Lung (tissue), 12 donors: ENCODE data around the gene EFNB3. TPM values are rescaled to one million over a fixed set of nuclear protein-coding genes. Genes with fewer than 3 reads are reported as not detected.

Experiments used
- ATAC-seq: fragments of 200-7000 bp; cut with Tn5 transposase; one replicate; pipeline ENCODE4 v1.9.1; 2020; ENCODE audit warnings: moderate number of reproducible peaks; ENCODE audit not compliant: insufficient read depth, low FRiP score
- DNase-seq, 3 donors: peaks; one replicate each; pipeline ENCODE4 v3.0.0-alpha.2; 2013 to 2017
- H3K27ac ChIP-seq, 2 donors: one replicate each; pipeline ENCODE4 v1.5.1; 2013; ENCODE audit warnings: mild to moderate bottlenecking in 2 of 2, moderate library complexity in 2 of 2, control low read depth in 1 of 2, inconsistent platforms in 1 of 2, low read depth in 1 of 2, low read length in 1 of 2
- H3K27me3 ChIP-seq, 3 donors: one replicate each; pipeline ENCODE4 v1.5.1; 2013; ENCODE audit warnings: low read length in 2 of 3; ENCODE audit not compliant: control insufficient read depth in 3 of 3, insufficient read depth in 3 of 3
- H3K36me3 ChIP-seq, 4 donors: one replicate each; pipeline ENCODE4 v1.5.1; 2013; ENCODE audit warnings: low read length in 4 of 4, mild to moderate bottlenecking in 1 of 4, moderate library complexity in 1 of 4; ENCODE audit not compliant: control insufficient read depth in 4 of 4, insufficient read depth in 4 of 4
- H3K4me1 ChIP-seq, 5 donors: one replicate each; pipeline ENCODE4 v1.5.1; 2013; ENCODE audit warnings: low read length in 5 of 5, mild to moderate bottlenecking in 2 of 5, moderate library complexity in 1 of 5; ENCODE audit not compliant: control insufficient read depth in 5 of 5, insufficient read depth in 5 of 5
- H3K4me3 ChIP-seq: one replicate; pipeline ENCODE4 v1.5.1; 2013; ENCODE audit warnings: mild to moderate bottlenecking, control low read depth, moderate library complexity
- H3K9ac ChIP-seq, 2 donors: one replicate each; pipeline ENCODE4 v1.5.1; 2013; ENCODE audit warnings: low read length in 2 of 2, control low read depth in 1 of 2; ENCODE audit not compliant: insufficient read depth in 1 of 2
- H3K9me3 ChIP-seq, 4 donors: one replicate each; pipeline ENCODE4 v1.5.1; 2013; ENCODE audit warnings: low read length in 3 of 4, mild to moderate bottlenecking in 1 of 4, moderate library complexity in 1 of 4; ENCODE audit not compliant: control insufficient read depth in 4 of 4, insufficient read depth in 3 of 4
- WGBS, 2 donors: extraction: QIAGEN DNeasy Blood & Tissue Kit; methylation state at CpG; one replicate each; pipeline ENCODE4 v1.1.7; 2013; 5-methylcytosine and 5-hydroxymethylcytosine counted together
- polyA plus RNA-seq, 2 donors: library from polyadenylated mRNA; stranded (reverse); fragments of 200-250 nt; gene quantifications; one replicate each; pipeline ENCODE4 v1.2.1, GENCODE V29; 2013
- total RNA-seq, 2 donors: library from RNA; depleted of rRNA in 1 of 2; stranded (reverse); fragments of >200 nt in 1 of 2; gene quantifications; one replicate each; pipeline ENCODE4 v1.2.1, GENCODE V29; 2014 to 2021
- TF ChIP-seq, protein P1 (sequence below): IDR thresholded peaks from 2 replicates; pipeline ENCODE4 v1.5.1; 2012; ENCODE audit warnings: mild to moderate bottlenecking; ENCODE audit errors: control extremely low read depth, extremely low read depth
- donor health status: control.
- donor health status: control.
- donor health status: Bipolar disorder and iron deficiency.
- donor health status: healthy.
- donor health status: DM: yes; HTN: yes; CAD: no.

Gene EFNB3
- total and polyA plus RNA-seq, 4 donors: 0.87 to 4.9 (median 2.5) TPM

DNA sequence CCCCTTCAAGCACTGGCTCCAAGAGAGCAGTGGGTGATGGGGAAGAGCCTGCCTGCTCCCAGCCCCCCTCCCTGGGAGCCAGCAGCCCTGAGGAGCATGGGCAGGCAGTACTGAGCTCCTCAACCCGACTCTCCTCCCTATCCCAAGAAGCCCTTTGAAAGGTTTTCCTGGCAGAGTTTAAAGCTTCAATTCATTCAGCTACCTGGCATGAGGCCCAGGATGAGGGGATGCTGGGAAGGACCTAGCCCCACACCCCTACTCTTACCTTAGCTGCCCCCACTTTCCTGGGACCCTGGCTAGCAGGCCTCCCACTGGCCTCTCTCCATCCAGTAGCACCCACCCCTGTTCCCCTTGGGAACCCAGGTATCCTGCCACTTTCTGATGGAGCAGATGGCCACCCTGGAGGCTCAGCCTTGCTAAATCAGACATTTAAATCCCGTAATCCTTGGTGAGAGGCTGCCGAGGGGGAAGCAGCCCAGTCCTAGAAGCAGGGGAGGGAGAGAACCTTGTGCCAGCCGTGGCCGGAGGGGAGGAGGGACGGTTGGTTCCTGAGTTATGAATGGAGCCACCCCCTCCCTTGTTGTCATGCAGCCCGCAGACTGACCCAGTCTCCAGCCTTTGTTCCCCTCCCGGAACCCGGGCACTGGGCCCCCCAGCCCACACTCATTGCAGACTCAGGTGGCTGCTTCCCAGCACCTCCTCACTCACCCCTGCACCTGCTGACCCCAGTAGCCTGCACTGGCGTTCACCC, 37.2 kb upstream of the EFNB3 start:
- Histone ChIP-seq H3K36me3 (peaks cover 6 to 32% (median 15%) of the 10 kb centered on the region in 4 donors), H3K4me1 (no peaks in the 10 kb centered on the region), H3K27ac (no peak overlapping the region), H3K9me3 (peaks cover 0 to 4% (median 0%) of the 10 kb centered on the region in 4 donors), H3K9ac (no peak overlapping the region), H3K27me3 (no peaks in the 10 kb centered on the region), H3K4me3 (no peak overlapping the region)
- peak in 1 of 3 donors; percentile 68 for DNase-seq
- 84 to 90% methylated on average over 10 of the region's 10 CpGs for WGBS, 2 donors
- no peak for ATAC-seq
- TF ChIP-seq, protein P1, sequence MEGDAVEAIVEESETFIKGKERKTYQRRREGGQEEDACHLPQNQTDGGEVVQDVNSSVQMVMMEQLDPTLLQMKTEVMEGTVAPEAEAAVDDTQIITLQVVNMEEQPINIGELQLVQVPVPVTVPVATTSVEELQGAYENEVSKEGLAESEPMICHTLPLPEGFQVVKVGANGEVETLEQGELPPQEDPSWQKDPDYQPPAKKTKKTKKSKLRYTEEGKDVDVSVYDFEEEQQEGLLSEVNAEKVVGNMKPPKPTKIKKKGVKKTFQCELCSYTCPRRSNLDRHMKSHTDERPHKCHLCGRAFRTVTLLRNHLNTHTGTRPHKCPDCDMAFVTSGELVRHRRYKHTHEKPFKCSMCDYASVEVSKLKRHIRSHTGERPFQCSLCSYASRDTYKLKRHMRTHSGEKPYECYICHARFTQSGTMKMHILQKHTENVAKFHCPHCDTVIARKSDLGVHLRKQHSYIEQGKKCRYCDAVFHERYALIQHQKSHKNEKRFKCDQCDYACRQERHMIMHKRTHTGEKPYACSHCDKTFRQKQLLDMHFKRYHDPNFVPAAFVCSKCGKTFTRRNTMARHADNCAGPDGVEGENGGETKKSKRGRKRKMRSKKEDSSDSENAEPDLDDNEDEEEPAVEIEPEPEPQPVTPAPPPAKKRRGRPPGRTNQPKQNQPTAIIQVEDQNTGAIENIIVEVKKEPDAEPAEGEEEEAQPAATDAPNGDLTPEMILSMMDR: no peak

DNA sequence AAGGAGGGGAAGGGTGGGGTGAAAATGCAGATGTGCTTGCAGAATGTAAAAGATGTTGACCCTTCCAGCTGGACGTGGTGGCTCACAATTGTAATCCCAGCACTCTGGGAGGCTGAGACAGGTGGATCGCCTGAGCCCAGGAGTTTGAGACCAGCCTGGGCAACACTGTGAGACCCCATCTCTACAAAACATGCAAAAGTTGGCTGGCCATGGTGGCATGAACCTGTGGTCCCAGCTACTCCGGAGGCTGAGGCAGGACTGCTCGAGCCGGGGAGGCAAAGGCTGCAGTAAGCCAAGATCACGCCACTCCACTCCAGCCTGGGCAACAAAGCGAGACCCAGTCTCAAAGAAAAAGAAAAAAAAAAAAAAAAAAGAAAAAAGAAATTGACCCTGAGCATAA, 36.5 kb upstream of the EFNB3 start:
- Histone ChIP-seq H3K9me3 (peaks cover 0 to 7% (median 2%) of the 10 kb centered on the region in 4 donors), H3K27me3 (no peaks in the 10 kb centered on the region), H3K36me3 (peaks cover 10 to 35% (median 20%) of the 10 kb centered on the region in 4 donors), H3K4me1 (no peaks in the 10 kb centered on the region), H3K4me3 (no peak overlapping the region), H3K27ac (no peak overlapping the region), H3K9ac (no peak overlapping the region)
- WGBS, 2 donors: 93 to 95% methylated on average over 7 of the region's 7 CpGs
- DNase-seq (no peak), ATAC-seq (no peak)
- TF ChIP-seq, protein P1: no peak

DNA sequence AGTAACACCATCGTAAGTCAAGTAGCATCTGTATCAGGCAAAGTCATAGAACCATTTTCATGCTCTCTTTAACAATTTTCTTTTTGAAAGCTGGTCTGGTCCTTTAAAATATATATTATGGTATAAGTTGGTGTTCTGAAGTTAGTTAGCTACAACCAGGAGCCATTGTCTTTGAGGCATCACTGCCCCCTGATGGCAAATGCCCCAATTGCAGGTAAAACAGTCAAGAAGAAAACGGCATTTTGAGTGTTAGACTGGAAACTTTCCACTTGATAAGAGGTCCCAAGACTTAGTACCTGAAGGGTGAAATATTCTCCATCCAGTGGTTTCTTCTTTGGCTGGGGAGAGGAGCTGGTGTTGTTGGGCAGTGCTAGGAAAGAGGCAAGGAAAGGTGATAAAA, 31.8 kb upstream of the EFNB3 start:
- H3K27ac ChIP-seq: no peak overlapping the region
- H3K27me3 ChIP-seq: no peaks in the 10 kb centered on the region
- ATAC-seq: no peak
- H3K36me3 ChIP-seq: peaks cover 20 to 49% (median 32%) of the 10 kb centered on the region in 4 donors
- H3K4me1 ChIP-seq: peaks cover 0 to 4% (median 0%) of the 10 kb centered on the region in 5 donors
- H3K9ac ChIP-seq: no peak overlapping the region
- 94 to 96% methylated on average over 2 of the region's 2 CpGs for WGBS, 2 donors
- TF ChIP-seq, protein P1: no peak
- peaks cover 0 to 9% (median 5%) of the 10 kb centered on the region in 4 donors for H3K9me3 ChIP-seq
- H3K4me3 ChIP-seq: no peak overlapping the region
- no peak for DNase-seq

DNA sequence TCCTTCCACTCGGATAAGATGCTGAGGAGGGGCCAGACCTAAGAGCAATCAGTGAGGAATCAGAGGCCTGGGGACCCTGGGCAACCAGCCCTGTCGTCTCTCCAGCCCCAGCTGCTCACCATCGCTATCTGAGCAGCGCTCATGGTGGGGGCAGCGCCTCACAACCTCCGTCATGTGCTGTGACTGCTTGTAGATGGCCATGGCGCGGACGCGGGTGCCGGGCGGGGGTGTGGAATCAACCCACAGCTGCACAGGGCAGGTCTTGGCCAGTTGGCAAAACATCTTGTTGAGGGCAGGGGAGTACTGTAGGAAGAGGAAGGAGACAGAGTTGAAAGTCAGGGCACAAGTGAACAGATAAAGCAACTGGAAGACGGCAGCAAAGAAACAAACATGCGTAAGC, 30.1 kb upstream of the EFNB3 start:
- Histone ChIP-seq H3K9me3 (peaks cover 0 to 9% (median 5%) of the 10 kb centered on the region in 4 donors), H3K4me1 (peaks cover 0 to 4% (median 0%) of the 10 kb centered on the region in 5 donors), H3K36me3 (peaks cover 18 to 40% (median 26%) of the 10 kb centered on the region in 4 donors), H3K4me3 (no peak overlapping the region), H3K9ac (no peak overlapping the region), H3K27me3 (no peaks in the 10 kb centered on the region), H3K27ac (no peak overlapping the region)
- no peak for ATAC-seq
- TF ChIP-seq, protein P1: no peak
- DNase-seq: no peak
- WGBS, 2 donors: 90 to 92% methylated on average over 14 of the region's 14 CpGs
